NCI-H345 (cell line): ENCODE results near the gene RTP2.
A peak's percentile ranks its signal among the peaks of the same experiment; 100 is the strongest.

Experiments used
- DNase-seq: peaks from one replicate; lab custom pipeline; 2025; lab: John Stamatoyannopoulos, UW

RTP2 gene

GRCh38 chr3:187667526-187667925, 34.8 kb downstream of the RTP2 start:
- peak; percentile 30 for DNase-seq

- DNase-seq, result no peak
These were observed 36.5 kb downstream of the RTP2 start for GRCh38 chr3:187665764-187666402.

GRCh38 chr3:187665010-187665409, 37.3 kb downstream of the RTP2 start:
- no peak for DNase-seq

- DNase-seq, result no peak
These were observed 39.4 kb downstream of the RTP2 start for GRCh38 chr3:187662848-187663409.

DNA sequence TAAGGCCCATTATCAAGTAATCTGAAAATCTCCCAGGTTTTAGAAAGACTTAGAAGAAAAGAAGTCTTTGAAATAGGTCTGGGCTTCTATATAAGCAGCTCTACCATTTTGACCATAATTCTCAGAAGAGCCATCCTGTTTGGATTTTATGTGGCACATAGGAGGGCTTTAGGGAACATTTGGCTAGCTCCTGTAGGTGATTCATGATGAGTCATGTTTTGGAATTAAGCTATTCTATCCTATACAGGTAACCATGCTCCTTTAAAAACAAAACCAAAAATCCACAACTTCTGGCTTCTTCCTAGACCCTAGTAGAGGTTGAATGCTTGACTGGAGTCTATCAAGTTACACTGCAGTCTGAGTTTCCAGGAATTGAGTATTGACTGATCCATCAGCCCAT, 41.1 kb downstream of the RTP2 start:
- no peak for DNase-seq

DNA sequence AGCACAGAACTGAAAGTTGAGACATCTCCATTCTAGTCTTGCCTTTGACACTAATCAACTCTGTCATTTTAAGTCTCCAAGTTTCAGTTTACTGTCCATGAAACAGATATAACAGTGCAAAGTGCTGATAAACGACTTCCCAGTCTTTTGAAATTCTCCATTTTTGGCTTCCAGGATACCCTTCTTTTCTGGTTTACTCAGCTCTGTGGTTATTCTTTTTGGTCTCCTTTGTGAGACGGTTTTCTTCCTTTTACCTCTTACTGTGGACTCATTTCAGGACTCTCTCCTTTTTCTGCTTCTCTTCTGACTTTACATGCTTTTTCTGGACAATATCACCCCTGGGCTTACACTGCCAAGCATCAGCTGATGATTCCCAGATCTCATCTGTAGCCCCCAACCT, 51.1 kb downstream of the RTP2 start:
- no peak for DNase-seq
